ENCODE results near the gene ERN1.

DNA sequence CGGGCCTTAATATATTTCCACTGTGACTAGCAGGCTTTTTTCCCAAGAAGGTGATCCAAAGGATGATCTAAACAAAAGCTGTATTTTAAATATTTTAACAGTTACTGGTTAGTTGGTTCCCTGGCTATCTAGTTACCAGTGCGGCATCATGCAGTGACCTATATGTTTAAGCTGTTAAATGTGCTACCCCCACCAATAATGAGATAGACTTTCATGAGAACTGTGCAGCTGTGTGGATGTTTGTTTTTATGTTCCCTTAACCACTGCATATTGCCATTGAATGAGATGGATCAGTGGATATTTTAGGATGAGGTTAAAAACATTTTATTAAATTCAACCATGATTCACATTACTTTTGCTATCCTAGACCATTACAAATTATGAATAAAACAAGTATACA is 16.9 kb downstream of the ERN1 start:
- TF ChIP-seq RFX5 (IDR thresholded peaks at IDR 0.05; ENCODE audit: borderline replicate concordance, low read depth, low read length) (no peak), RAD21 (IDR thresholded peaks at IDR 0.05 in 1 of 2, conservative IDR thresholded peaks at IDR 0.05 in 1 of 2; ENCODE audit: low read depth in 2 of 2, low read length in 2 of 2) (no peak), CTCF (IDR thresholded peaks at IDR 0.05; ENCODE audit: control extremely low read depth in 1 of 3, insufficient read depth in 1 of 3, low read depth in 1 of 3, low read length in 3 of 3) (no peak), GABPA (IDR thresholded peaks at IDR 0.05; ENCODE audit: borderline replicate concordance, insufficient read depth, low read length) (no peak), SP1 (IDR thresholded peaks at IDR 0.05; ENCODE audit: low read depth, low read length) (no peak), YY1 (IDR thresholded peaks at IDR 0.05; ENCODE audit: low read depth, low read length) (no peak), SIN3A (conservative IDR thresholded peaks at IDR 0.05 in 1 of 2, IDR thresholded peaks at IDR 0.05 in 1 of 2; ENCODE audit: low read depth in 1 of 2, low read length in 2 of 2) (no peak), POLR2A (IDR thresholded peaks at IDR 0.05; ENCODE audit: control extremely low read depth in 1 of 2, low read depth in 2 of 2, low read length in 2 of 2) (no peak), TAF1 (IDR thresholded peaks at IDR 0.05; ENCODE audit: low read depth, low read length) (no peak), TCF12 (IDR thresholded peaks at IDR 0.05; ENCODE audit: low read depth, low read length) (no peak), CEBPB (IDR thresholded peaks at IDR 0.05; ENCODE audit: low read depth, low read length) (no peak), POLR2AphosphoS5 (IDR thresholded peaks at IDR 0.05; ENCODE audit: low read depth, low read length) (no peak), CHD2 (IDR thresholded peaks at IDR 0.05; ENCODE audit: low read length) (no peak)
